Activated naive CD4-positive, alpha-beta T cell treated with anti-CD3 and anti-CD28 coated beads, Interleukin-2, amount 50 U/mL, for 16 hours (primary cell): ENCODE data around the gene ASPDH.

Source experiments
- DNase-seq: peaks from one replicate; pipeline ENCODE4 v3.0.0-alpha.2; 2020

The ASPDH gene

GRCh38 chr19:50494186-50495019, 19.3 kb downstream of the ASPDH start:
- no peak for DNase-seq

DNA sequence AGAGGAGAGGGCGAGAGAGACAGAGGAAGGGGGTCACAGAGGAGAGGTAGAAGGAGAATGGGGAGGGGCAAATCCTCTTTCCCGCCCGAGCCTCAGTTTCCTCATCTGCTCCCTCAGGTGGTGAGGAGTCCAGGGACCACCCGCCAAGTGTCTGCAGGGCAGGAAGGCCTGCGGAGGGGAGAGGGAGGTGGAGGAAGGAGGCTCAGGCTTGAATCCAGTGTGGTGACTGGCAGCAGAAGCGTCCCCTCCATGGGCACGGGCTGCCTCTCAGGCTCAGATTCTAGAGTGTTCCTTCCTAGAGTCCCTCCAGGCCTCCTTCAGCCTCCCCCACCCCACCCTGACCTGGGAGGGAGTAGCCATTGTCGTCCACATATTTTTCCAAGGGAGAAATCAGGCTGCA, 20.5 kb downstream of the ASPDH start:
- no peak for DNase-seq

GRCh38 chr19:50492303-50493052, 21.2 kb downstream of the ASPDH start:
- DNase-seq = peak; percentile 54

GRCh38 chr19:50490991-50491472, 22.7 kb downstream of the ASPDH start:
- no peak for DNase-seq

DNA sequence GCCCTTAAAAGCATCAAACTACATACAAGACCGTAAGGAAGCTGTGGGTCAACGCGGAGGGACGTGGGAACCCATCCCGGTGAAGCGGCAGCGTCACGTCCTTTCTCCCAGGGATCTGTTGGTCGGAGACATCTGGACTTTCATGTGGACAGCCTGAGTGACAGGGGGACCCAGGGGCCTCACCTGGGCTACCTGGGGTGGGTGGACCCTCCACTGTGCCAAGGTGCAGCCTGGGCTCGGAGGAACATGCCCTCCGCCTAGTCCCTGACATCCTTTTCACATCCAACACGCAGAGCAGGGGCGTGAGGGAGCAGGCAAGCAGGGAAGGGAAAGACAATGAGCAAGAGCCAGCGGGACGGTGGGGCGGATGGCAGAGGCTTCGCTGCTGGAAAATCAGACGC, 23.3 kb downstream of the ASPDH start:
- no peak for DNase-seq

GRCh38 chr19:50489461-50490011, 24.2 kb downstream of the ASPDH start:
- no peak for DNase-seq

DNA sequence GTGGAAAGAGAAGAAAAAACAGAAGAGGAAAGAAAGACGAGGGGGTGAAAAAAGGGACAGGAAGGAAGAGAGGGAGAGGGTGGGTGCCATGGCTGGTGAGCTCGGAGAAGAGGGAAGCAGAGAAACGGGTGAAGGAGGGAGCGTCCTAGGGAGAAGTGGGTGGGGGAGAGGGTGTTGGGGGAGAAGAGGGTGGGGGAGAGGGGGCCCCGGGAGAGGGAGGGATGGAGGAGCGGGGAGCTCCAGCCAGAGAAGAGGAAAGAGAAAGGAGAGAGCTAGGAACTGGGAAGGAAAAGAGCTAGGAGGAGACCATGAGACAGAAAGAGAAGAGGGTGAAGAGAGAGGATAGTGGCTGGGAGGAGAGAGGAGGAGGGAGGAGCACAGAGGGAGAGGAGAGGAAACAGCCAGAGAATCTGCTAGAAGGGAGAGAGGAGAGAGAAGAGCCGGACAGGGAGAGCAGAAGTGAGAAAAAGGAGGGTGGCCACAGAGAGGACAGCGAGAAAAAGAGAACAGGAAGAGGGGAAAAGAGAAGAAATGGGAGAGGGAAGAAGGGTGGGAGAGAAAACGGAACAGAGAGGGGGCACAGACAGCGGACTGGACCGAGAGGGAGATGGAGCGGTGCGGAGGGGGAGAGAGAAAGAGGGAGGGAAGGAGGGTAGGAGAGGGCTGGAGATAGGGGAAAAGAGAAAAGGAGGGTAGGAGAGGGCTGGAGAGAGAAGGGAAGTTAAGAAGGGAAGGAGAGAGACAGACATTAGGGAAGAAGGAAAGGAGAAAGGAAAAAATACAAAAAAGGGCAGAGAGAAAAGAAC, 25.1 kb downstream of the ASPDH start:
- no peak for DNase-seq

GRCh38 chr19:50486823-50487515, 26.7 kb downstream of the ASPDH start:
- peak; percentile 64 for DNase-seq

DNA sequence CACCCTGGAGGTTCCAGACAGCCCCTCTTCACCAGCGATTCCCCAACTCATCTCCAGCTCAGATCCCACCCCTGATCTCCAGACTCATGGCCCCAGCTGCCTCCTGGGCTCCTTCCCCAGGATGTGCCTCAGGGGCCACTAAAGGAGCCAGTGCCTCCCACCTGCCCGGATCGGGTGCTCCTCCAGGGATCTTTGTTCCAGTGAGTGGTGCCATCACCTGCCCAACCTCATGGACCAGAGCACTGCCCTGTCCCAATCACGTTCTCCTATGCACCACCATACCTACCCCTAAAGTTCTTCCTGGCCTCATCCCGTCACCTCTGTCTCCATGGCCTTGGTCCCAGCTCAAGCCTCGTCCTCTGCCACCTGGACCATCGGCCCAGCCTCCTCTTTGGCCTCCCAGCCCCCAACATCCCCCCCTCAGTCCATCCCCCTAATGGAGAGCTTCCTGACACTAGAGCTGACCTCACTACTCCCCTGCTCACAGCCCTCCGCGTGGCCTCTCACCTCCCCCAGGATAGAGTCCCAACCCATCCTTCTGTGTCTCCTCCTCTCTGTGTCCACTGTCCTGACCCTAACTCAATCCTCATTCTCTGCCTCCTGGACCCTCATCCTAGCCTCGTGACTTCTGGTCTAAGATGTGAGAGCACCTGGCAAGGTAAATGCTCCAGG, 28.3 kb downstream of the ASPDH start:
- no peak for DNase-seq

DNA sequence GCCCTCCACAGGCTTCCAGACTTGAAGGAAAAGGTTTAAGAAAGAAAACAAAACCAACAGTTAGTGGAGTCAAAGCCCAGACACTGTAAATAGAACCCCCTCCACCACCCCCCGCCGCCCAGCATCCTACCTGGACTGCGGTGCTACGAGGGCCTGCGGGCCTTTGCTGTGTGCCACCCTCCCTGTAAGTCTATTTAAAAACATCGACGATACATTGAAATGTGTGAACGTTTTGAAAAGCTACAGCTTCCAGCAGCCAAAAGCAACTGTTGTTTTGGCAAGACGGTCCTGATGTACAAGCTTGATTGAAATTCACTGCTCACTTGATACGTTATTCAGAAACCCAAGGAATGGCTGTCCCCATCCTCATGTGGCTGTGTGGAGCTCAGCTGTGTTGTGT, 30.8 kb downstream of the ASPDH start:
- DNase-seq = no peak

GRCh38 chr19:50482271-50482855, 31.4 kb downstream of the ASPDH start:
- no peak for DNase-seq

- DNase-seq = no peak
These were observed 32.2 kb downstream of the ASPDH start for GRCh38 chr19:50481351-50482149.

DNA sequence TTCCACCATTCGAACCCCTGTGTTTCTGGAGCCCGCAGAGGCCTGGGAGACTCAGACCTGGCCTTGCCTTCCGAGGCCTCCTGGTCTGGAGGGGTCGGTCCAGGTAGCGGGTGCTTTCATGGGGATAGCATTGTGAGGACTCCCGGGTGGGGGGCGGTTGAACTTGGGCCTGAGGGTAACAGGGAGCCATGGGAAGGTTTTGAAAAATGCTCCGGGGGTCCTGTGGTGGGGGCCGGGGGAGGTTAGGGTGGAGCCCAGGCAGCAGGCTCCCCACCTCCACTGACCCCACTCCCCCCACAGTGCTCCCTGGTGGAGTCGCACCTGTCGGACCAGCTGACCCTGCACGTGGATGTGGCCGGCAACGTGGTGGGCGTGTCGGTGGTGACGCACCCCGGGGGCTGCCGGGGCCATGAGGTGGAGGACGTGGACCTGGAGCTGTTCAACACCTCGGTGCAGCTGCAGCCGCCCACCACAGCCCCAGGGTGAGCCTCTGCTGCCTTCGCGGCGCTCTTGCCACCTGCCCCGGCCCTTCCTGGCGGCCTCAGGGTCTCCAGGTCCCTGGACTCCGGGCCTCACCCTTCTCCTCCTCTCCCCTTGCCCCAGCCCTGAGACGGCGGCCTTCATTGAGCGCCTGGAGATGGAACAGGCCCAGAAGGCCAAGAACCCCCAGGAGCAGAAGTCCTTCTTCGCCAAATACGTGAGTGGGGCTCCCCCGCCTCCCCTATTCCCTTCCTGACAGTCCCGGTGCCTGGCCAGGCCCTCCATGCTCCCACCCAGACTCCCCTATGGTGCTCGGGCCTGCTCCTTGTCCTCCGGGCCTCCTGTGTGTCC, 33.2 kb downstream of the ASPDH start:
- no peak for DNase-seq

GRCh38 chr19:50479761-50480251, 33.9 kb downstream of the ASPDH start:
- DNase-seq = no peak

DNA sequence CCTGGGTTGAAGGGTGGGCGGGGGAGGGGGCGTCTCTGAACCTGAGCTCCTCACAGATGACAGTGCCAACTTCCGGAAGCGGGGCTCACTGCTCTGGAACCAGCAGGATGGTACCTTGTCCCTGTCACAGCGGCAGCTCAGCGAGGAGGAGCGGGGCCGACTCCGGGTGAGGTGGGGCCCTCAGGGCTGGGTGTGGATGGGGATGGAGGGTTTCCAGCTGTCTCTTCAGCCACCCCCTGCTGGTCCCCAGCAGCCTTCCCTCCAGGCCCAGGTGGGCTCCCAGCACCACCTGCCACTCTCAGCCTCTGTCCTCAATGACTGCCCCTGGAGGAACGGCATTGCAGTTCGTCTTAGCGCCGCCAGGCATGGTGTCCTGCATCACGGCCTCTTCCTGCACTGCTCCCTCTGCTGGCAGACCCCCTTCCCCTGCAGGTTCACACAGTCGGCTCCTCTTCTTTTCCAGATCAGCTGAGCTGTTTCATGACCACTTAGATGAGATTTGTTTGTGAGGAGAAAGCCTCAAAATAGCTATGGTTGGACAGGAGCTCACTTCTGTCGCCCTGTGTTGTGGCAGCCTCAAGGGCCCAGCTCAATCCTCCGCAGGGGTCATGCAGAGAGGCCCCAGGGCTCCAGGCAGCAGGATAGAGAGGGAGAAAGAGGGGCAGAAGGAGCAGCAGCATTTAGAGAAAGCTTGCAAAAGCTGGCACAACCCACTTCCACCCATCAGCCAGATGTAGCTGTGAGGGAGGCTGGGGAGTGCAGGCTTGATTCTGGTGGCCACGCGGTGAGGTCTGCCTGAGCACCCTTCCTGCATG, 34.6 kb downstream of the ASPDH start:
- no peak for DNase-seq

- DNase-seq = no peak
These were observed 35.8 kb downstream of the ASPDH start for GRCh38 chr19:50477751-50478515.

DNA sequence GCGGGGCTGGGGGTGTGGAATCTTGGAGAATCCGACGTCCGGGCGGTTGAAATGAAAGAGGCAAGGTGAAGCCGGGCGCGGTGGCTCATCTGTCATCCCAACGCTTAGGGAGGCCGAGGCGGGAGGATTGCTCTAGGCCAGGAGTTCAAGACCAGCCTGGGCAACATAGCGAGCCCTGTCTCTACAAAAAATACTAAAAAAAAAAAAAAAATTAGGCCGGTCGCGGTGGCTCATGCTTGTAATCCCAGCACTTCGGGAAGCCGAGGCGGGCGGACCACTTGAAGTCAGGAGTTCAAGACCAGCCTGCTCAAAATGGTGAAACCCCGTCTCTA, 36.8 kb downstream of the ASPDH start:
- DNase-seq = no peak
